Astrocyte of the spinal cord (primary cell): Measurements from ENCODE around the gene KRTAP9-6.

ENCODE experiments used
- DNase-seq: peaks from one replicate; pipeline ENCODE4 v3.0.0; 2011; ENCODE audit warnings: low read depth, low spot score
- H3K4me3 ChIP-seq: 2 replicates; pipeline ENCODE4 v1.5.1; 2011; ENCODE audit warnings: low read depth, mild to moderate bottlenecking, low read length, moderate library complexity
- CTCF ChIP-seq: IDR thresholded peaks from 2 replicates; pipeline ENCODE4 v1.5.1; 2012; ENCODE audit warnings: low read depth, mild to moderate bottlenecking, low read length, inconsistent platforms
- in situ Hi-C: cut with HindIII; loops from 2 replicates; pipeline ENCODE4 v1.10.0; 2017; ENCODE audit warnings: low sequenced_read_pairs

Gene KRTAP9-6

GRCh38 chr17:41308918-41309359 is 43.8 kb downstream of the KRTAP9-6 start, which contains the start of gene KRTAP16-1:
TSS of gene KRTAP16-1 (minus strand) at chr17:41309309. CDS start at chr17:41309253, 56 bp downstream.
- no peak within 1 kb of the TSS for H3K4me3 ChIP-seq
- in situ Hi-C loops: no loop called here
- DNase-seq: no peak
- TF ChIP-seq CTCF: no peak

DNA sequence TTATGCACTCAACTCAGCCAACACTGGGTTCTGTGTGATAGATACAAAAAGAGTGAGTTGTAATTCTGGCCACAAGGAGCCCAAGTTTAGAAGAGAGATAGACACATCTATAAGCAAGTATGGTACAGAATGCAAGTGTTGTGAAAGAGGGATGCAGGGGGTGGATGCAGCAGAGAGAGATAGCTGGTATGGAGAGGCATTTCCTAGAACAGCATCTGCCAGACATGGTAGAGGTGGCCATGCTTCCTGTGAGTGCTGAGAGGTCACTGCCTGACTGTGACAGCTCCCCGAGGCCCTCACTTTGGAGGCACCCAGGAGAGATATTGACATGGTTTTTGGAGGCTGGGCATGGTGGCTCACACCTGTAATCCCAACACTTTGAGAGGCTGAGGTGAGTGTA is 45.9 kb downstream of the KRTAP9-6 start:
- in situ Hi-C loops: no loop called here
- TF ChIP-seq CTCF: no peak
- no peak for DNase-seq
- H3K4me3 ChIP-seq: no peak overlapping the region

- DNase-seq: no peak
- in situ Hi-C loops: no loop called here
- no peak for TF ChIP-seq CTCF
- no peak within 1 kb of the TSS for H3K4me3 ChIP-seq
Measured at GRCh38 chr17:41315204-41315794, 50.1 kb downstream of the KRTAP9-6 start, which contains the start of gene KRTAP17-1. TSS of gene KRTAP17-1 (minus strand) at chr17:41315710. CDS start at chr17:41315650, 60 bp downstream.
